ENCODE data around the gene IPO13.

- TF ChIP-seq CTCF (conservative IDR thresholded peaks at IDR 0.05; ENCODE audit: low read length) (no peak), EZH2phosphoT487 (IDR thresholded peaks at IDR 0.05; ENCODE audit: borderline replicate concordance) (no peak)
Observed at GRCh38 chr1:43924516-43924915, 22.2 kb upstream of the IPO13 start.
